K562 treated with DMSO at 1 percent for 48 hours (cell line): Measurements from ENCODE around the gene APH1A. TPM values are rescaled to one million over a fixed set of nuclear protein-coding genes. Genes with fewer than 3 reads are reported as not detected.

Source experiments
- total RNA-seq: library from RNA; unstranded; fragments of 300-600 nt; gene quantifications from 2 replicates; pipeline ENCODE4 v1.2.3, GENCODE V29; 2022; ENCODE audit warnings: low replicate concordance; ENCODE audit errors: extremely low read depth

Gene APH1A
- total RNA-seq: not detected in 2 replicates

DNA sequence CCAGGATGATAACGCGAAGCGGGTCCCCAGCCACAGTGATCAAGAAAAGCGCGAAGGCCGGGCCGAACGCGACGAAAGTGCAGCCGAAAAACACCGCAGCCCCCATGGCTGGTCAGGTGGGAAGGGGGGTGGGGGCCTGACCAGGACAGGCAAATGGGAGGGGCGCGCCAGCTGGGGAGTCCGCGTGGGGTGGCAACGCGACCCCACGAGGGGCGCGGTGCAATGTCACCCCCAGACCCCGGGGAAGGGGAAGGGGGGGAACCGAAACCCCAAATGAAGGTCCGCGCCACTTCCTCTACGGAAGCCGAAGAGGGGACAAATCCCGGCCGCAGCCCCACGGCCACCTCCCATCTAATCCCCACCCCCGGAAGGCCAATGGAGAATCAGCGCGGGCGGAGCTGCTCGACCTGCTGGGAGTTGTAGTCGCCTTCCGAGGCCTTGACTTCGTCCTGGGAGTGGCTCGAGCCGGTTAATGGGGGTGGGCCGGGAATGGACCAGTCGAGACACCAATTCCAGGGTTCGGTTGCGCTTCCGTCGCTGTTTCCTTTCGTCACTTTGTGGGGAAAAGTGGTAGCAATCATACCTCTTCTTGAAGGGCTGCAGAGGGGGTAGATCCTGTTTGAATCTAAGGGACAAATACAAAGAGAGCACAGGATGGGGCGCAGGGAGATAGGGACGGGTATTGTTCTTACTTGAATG, at the start of gene APH1A:
Gene APH1A, minus strand, starts transcription at position 312 of the 699 bp plus-strand sequence. Its CDS starts 206 bp downstream, at position 106.

DNA sequence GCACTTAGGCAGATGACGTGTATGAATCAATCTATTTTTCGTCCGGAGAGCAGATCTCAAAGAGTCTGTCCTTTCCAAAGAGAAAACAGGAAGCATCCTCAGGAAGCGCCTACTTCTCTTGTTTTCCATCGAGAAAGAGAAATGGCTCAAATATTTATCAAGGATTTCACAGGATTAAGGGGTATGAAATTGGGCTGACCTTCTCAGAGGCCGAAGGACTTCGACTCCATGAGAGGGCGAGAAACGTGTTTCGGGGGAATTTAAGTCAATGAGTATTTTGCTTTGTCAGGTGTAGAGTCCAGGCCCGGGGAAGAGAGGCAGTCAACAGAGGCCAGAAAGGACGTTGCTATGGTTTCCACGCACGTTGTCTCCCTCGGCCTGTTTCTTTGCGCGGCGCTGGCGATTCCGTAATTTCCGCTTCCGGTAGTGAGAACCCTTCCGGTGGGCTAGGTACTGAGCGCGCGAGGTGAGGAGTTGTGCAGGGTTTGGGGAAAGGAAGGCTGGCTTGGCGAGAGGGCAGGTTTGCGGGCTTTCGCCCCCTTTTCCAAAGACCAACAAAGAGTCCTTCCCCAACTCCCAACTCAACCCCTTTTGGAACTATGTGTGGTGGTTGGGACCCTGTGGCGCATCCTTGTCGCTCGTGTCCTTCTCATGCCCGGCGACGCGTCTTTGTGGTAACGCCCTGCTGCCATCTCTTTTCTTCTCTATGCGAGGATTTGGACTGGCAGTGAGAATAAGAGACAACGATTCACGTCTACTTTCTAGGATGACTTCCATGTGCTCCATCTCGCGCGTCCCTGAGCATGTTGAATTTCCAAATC, 24.8 kb upstream of the APH1A start, which contains the start of gene MRPS21:
Gene MRPS21, plus strand, starts transcription at position 429 of the 821 bp plus-strand sequence. CDS start 506 bp downstream, outside the sequence.

DNA sequence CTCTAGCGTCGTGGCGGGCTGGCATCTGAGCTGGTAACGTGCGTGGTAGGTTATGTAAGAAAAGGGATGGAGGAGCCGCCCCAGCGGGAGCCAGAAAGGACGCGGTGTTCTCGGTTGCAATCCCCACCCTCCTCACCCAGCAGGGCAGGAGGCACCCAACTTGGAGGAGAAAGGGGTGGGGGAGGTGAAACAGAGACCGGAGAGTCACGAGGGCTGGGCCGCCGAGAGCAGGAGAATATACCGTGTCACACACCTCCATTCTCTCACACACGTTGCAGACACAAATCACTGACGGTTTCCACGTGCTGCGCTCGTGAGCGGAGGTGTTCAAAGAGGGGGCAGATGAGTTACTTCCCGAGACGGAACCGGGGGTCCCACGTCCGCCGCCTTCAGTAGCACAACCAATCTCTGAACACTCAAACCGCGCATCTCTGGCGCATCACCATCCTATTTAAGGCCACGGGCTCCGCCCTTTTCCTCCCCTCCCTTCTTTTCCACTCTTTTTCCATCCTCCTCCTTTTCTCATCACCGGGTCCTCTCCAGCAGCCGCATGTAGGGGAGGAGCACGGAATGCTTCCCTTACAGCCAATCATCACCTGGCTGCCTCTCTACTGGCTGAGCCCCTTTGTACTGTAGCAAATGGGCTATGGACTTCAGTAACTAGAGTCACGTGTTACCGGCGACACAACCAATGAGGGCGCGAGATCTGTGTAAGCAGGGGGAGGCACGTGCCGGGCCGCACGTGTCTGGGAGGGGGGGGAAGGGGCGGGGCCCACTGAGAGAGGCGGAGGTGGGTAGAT, 13.1 kb upstream of the APH1A start, which contains the start of gene CIART:
Gene CIART, plus strand, starts transcription at position 797 of the 800 bp plus-strand sequence. CDS start 714 bp downstream, outside the sequence.

DNA sequence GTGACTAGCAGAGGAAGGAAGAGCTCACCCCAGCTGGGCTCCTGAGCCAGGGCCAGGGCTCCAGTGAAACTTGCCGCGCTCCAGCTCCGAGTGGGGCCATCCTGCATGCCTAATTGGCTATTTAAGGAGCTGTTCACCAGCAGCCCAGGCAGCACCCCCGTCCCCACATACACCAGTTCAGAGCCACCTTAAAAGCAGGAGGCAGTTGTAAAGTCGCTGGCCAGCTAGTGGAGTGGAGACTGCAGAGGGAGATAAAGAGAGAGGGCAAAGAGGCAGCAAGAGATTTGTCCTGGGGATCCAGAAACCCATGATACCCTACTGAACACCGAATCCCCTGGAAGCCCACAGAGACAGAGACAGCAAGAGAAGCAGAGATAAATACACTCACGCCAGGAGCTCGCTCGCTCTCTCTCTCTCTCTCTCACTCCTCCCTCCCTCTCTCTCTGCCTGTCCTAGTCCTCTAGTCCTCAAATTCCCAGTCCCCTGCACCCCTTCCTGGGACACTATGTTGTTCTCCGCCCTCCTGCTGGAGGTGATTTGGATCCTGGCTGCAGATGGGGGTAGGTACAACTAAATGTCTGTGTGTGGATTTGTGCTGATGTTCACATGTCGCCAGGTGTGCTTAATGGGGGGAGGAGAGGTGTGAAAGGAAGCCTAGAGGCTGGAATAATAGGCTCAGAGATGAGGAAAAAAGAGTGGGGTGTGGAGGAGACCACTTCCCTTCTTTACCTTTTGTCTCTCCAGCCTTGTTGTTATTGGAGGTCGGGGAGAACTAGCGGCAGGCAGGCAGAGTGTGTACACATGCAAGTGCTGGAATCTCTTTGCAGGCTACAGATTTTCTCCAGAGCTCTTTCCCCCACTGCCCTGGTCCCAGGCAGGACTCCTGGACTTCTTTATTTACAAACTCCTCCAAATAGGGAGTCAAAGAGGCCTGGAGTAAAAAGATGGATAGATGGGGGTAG, 10.9 kb downstream of the APH1A start, which contains the start of gene CA14:
Gene CA14, plus strand, starts transcription at position 151 of the 962 bp plus-strand sequence. Its CDS starts 355 bp downstream, at position 506.

DNA sequence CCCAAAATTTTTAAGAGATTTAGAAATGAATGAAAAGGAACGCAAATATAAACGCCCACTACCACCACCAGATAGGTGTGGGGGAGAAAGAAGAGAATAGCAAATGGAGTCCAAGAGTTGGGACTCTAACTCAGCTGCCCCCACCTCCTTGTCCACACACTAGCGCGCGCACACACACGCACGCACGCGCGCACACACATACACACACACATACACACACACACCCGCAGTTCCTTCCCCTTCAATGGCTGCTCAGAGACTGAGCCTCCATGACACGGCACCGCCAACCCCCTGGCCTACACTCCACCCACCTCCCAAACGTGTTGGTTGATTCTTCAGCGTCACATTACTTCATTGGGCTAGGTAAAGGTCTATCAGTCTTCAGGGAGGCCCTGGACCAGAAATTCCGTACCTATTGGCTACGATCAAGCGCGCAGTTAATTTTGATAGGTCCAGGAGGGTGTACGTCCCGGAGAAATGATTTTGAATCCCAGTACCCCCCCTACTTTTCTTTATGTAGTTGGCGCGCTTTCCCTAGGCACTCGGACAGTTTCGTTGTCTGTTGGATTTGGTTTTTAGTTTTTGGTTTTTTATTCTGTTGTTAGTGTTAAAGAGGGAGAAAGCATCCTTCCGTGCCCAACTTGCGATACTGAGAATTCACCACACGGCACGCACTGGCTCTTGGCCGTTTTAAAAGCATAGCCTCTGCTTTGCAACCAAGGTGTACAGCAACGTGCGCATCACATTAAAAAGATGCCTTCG, 32.8 kb downstream of the APH1A start, which contains the start of gene ANP32E:
Gene ANP32E, minus strand, starts transcription at position 261 of the 762 bp plus-strand sequence. CDS start 326 bp downstream, outside the sequence.

Other genes with a start within 250 kb of the APH1A start
- gene VPS45, start 201.2 kb downstream of the APH1A start, total RNA-seq: not detected in 2 replicates
- not detected in 2 replicates for gene PLEKHO1, start 119.1 kb downstream of the APH1A start, total RNA-seq
- not detected in 2 replicates for gene ANP32E, start 32.9 kb downstream of the APH1A start, total RNA-seq
- not detected in 2 replicates for gene CA14, start 11.2 kb downstream of the APH1A start, total RNA-seq
- not detected in 2 replicates for gene C1orf54, start 3.8 kb upstream of the APH1A start, total RNA-seq
- gene CIART, start 13.5 kb upstream of the APH1A start, total RNA-seq: not detected in 2 replicates
- not detected in 2 replicates for gene MRPS21, start 24.8 kb upstream of the APH1A start, total RNA-seq
- not detected in 2 replicates for gene PRPF3, start 52.5 kb upstream of the APH1A start, total RNA-seq
- gene RPRD2, start 95.1 kb upstream of the APH1A start, total RNA-seq: not detected in 2 replicates
- not detected in 2 replicates for gene TARS2, start 218.4 kb upstream of the APH1A start, total RNA-seq
- not detected in 2 replicates for gene ECM1, start 239.1 kb upstream of the APH1A start, total RNA-seq
- not detected in 2 replicates for gene FALEC, start 246.7 kb upstream of the APH1A start, total RNA-seq